ENCODE measurements around the gene PADI1.

DNA sequence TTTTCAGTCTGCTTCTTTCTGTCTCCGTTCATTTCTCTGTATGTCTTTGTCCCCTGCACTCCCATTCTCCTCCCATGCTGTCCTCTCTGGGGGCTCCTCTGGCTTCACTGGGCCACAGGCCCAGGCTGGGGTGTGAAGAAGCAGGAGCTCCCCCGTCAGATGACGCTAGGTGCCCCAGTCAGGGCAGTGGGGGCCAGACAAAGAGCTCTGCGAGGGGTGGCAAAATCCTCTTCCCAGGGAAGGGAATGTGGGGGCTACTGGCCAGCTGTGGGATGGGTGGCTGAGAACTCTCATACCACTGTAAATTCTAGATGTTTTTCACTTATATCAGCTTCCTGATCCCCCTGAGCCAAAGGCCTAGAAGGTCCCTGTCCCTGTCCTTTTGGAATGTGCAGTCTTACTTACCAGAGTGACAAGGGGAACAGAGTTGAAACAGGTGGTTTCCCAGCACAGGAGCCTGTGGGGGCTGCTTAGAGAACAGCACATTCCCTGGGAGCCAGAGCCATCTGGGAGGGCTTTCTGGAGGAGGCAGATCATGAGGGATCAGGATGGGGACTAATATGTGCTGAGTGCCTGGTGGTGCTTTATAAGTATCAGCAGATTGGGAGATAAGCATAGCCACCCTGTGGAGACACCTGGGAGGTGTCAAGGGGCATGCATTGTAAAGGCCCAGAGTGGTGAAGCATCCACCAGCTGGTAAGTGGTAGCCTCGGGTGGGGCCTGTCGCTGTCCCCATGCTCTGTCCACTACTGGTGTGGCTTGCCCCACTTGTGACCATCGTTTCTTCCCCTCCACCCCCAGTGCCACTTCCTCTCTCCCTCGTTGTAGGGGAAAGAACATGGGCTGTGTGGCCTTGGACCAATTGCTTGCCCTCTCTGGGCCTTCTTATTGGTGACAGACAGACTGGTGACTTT, 10.1 kb upstream of the PADI1 start:
- TF ChIP-seq, protein P1, sequence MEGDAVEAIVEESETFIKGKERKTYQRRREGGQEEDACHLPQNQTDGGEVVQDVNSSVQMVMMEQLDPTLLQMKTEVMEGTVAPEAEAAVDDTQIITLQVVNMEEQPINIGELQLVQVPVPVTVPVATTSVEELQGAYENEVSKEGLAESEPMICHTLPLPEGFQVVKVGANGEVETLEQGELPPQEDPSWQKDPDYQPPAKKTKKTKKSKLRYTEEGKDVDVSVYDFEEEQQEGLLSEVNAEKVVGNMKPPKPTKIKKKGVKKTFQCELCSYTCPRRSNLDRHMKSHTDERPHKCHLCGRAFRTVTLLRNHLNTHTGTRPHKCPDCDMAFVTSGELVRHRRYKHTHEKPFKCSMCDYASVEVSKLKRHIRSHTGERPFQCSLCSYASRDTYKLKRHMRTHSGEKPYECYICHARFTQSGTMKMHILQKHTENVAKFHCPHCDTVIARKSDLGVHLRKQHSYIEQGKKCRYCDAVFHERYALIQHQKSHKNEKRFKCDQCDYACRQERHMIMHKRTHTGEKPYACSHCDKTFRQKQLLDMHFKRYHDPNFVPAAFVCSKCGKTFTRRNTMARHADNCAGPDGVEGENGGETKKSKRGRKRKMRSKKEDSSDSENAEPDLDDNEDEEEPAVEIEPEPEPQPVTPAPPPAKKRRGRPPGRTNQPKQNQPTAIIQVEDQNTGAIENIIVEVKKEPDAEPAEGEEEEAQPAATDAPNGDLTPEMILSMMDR (IDR thresholded peaks at IDR 0.05), result no peak
- no peak for TF ChIP-seq POLR2A (IDR thresholded peaks at IDR 0.05)
